ENCODE measurements around the gene RFLNA. TPM values are rescaled to one million over a fixed set of nuclear protein-coding genes. Genes with fewer than 3 reads are reported as not detected.

RFLNA gene
- total RNA-seq, 1 experiment from 2014 or later, result 5.4 TPM

DNA sequence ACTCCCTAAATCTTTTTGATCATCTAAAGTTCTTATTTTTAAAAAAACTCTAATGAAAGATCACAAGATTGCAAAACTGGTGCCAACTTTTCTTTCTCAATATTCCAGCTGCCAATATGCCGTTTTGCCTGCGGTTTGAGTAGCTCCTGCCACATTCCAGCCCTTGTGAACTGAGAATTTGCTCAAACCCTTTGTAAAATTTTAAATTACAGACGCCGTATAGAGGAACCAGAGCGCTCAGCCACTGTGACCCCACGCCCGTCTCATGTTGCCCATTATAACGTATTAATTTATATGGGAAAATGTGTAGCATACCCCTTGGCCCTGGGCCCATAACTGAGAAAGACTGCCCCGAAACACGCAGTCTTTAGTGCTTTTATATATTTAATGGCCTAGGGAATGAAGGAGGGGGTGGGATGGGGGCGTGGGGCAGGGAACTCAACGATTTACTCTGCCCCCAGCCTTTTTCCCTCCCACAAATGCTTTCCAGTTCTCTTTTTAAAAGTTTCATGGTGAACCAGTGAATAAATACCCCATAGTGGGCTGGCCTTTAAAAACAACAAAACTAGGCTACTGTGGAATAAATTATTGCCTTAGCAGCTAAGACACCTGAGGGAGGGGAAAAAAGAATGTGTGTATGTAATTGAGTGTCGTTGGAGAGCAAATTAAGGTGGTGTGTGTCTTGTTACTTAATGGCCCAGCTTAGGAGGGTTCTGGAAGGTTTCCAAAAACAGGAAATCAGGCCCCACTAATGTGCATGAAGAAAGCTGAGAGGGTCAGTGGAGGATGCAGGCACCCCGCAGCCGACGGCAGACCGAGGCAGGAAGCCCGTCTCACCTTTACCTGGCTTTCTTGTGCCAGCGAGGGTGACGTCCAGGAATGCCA is 45.7 kb upstream of the RFLNA start:
- ChIA-PET CTCF (no interaction called here), POLR2A (interaction anchor here (0.6 kb wide), 1 partner anchor 7 kb away, joined by 3 read pairs; no protein-coding TSS in a partner anchor)
- Histone ChIP-seq H3K27me3 (ENCODE audit: control insufficient read depth, insufficient read depth, low read length) (0 out of 2 replicates have a peak, but pooled peaks cover 7% of the 10 kb centered on the region), H3K36me3 (ENCODE audit: control insufficient read depth, insufficient read depth, low read length) (no peaks in the 10 kb centered on the region), H3K4me1 (ENCODE audit: control insufficient read depth, insufficient read depth, low read length) (no peaks in the 10 kb centered on the region), H3K9me3 (ENCODE audit: control insufficient read depth, insufficient read depth, low read depth, low read length) (no peaks in the 10 kb centered on the region), H3K27ac (ENCODE audit: low read length) (no peak overlapping the region), H3K4me3 (ENCODE audit: low read depth in 2 of 2, low read length in 2 of 2) (no peak overlapping the region)
- DNase-seq (ENCODE audit: low read depth, low spot score) (no peak), ATAC-seq (no peak)
- TF ChIP-seq, protein P1, sequence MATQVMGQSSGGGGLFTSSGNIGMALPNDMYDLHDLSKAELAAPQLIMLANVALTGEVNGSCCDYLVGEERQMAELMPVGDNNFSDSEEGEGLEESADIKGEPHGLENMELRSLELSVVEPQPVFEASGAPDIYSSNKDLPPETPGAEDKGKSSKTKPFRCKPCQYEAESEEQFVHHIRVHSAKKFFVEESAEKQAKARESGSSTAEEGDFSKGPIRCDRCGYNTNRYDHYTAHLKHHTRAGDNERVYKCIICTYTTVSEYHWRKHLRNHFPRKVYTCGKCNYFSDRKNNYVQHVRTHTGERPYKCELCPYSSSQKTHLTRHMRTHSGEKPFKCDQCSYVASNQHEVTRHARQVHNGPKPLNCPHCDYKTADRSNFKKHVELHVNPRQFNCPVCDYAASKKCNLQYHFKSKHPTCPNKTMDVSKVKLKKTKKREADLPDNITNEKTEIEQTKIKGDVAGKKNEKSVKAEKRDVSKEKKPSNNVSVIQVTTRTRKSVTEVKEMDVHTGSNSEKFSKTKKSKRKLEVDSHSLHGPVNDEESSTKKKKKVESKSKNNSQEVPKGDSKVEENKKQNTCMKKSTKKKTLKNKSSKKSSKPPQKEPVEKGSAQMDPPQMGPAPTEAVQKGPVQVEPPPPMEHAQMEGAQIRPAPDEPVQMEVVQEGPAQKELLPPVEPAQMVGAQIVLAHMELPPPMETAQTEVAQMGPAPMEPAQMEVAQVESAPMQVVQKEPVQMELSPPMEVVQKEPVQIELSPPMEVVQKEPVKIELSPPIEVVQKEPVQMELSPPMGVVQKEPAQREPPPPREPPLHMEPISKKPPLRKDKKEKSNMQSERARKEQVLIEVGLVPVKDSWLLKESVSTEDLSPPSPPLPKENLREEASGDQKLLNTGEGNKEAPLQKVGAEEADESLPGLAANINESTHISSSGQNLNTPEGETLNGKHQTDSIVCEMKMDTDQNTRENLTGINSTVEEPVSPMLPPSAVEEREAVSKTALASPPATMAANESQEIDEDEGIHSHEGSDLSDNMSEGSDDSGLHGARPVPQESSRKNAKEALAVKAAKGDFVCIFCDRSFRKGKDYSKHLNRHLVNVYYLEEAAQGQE (IDR thresholded peaks at IDR 0.05; ENCODE audit: insufficient read depth in 1 of 2, low read depth in 2 of 2, low read length in 1 of 2), result no peak
- in situ Hi-C loops (cut with HindIII; ENCODE audit: low pct_unique_long_range_greater_than_20kb, low sequenced_read_pairs) (no loop called here), intact Hi-C loops (cut with micrococcal nuclease; ENCODE audit: unreplicated experiment) (no loop called here)
- no TSS peak for BruUV-seq (replicated peaks)

DNA sequence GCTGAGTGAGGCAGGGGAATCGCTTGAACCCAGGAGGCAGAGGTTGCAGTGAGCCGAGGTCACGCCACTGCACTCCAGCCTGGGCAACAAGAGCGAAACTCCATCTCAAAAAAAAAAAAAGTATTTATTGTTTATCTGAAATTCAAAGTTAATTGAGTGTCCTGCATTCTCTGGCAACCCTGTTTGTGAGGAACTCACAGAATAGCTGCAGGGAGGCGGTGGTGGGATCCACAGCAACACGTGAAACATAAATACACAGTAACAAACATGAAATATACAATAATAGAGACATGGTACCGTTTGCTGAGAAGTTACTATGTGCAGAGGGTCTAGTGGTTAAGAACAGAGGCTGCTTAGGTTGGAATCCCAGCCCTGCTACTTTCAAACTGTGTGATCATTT is 43.7 kb upstream of the RFLNA start:
- no peak for ATAC-seq
- no peaks in the 10 kb centered on the region for H3K9me3 ChIP-seq (ENCODE audit: control insufficient read depth, insufficient read depth, low read depth, low read length)
- TF ChIP-seq SIN3A (IDR thresholded peaks at IDR 0.05; ENCODE audit: borderline replicate concordance, insufficient read depth, low read depth, low read length) (no peak), POLR2AphosphoS5 (IDR thresholded peaks at IDR 0.05; ENCODE audit: low read depth, low read length) (no peak), TCF7L2 (IDR thresholded peaks at IDR 0.05; ENCODE audit: low read depth, low read length) (no peak)
- TF ChIP-seq, protein P1 (IDR thresholded peaks at IDR 0.05; ENCODE audit: insufficient read depth in 1 of 2, low read depth in 2 of 2, low read length in 1 of 2), result no peak
- TF ChIP-seq, protein P2, sequence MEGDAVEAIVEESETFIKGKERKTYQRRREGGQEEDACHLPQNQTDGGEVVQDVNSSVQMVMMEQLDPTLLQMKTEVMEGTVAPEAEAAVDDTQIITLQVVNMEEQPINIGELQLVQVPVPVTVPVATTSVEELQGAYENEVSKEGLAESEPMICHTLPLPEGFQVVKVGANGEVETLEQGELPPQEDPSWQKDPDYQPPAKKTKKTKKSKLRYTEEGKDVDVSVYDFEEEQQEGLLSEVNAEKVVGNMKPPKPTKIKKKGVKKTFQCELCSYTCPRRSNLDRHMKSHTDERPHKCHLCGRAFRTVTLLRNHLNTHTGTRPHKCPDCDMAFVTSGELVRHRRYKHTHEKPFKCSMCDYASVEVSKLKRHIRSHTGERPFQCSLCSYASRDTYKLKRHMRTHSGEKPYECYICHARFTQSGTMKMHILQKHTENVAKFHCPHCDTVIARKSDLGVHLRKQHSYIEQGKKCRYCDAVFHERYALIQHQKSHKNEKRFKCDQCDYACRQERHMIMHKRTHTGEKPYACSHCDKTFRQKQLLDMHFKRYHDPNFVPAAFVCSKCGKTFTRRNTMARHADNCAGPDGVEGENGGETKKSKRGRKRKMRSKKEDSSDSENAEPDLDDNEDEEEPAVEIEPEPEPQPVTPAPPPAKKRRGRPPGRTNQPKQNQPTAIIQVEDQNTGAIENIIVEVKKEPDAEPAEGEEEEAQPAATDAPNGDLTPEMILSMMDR (IDR thresholded peaks at IDR 0.05), result no peak
- no peaks in the 10 kb centered on the region for H3K4me1 ChIP-seq (ENCODE audit: control insufficient read depth, insufficient read depth, low read length)
- BruUV-seq (replicated peaks), result no TSS peak
- POLR2A ChIA-PET, result no interaction called here
- no peaks in the 10 kb centered on the region for H3K36me3 ChIP-seq (ENCODE audit: control insufficient read depth, insufficient read depth, low read length)
- DNase-seq (ENCODE audit: low read depth, low spot score), result no peak
- H3K4me3 ChIP-seq (ENCODE audit: low read depth in 2 of 2, low read length in 2 of 2), result no peak overlapping the region
- H3K27ac ChIP-seq (ENCODE audit: low read length), result no peak overlapping the region
- in situ Hi-C loops (cut with HindIII; ENCODE audit: low pct_unique_long_range_greater_than_20kb, low sequenced_read_pairs), result no loop called here
- intact Hi-C loops (cut with micrococcal nuclease; ENCODE audit: unreplicated experiment), result no loop called here
- CTCF ChIA-PET, result no interaction called here
- H3K27me3 ChIP-seq (ENCODE audit: control insufficient read depth, insufficient read depth, low read length), result 0 out of 2 replicates have a peak, but pooled peaks cover 7% of the 10 kb centered on the region
